GM12864 (cell line): Measurements from ENCODE around the gene TAP1.

Experiments
- DNase-seq: peaks from one replicate; pipeline ENCODE4 v3.0.0-alpha.2; 2011; ENCODE audit warnings: low read depth
- H3K4me3 ChIP-seq: 2 replicates; pipeline ENCODE4 v1.5.1; 2011; ENCODE audit warnings: mild to moderate bottlenecking, low read depth, low read length, control low read depth
- CTCF ChIP-seq: IDR thresholded peaks from 2 replicates; pipeline ENCODE4 v1.5.1; 2011; ENCODE audit warnings: low read depth, mild to moderate bottlenecking, moderate library complexity, low read length, control low read depth, inconsistent platforms; ENCODE audit errors: missing control alignments

TAP1 gene

GRCh38 chr6:32853541-32854375, at the start of gene TAP1, which contains the start of gene PSMB9:
TAP1 (minus strand) TSS chr6:32853704; CDS start chr6:32853636, 68 bp downstream.
PSMB9 (plus strand) TSS chr6:32854192; CDS start chr6:32854230, 38 bp downstream.
- peak within 1 kb of the TSS; percentile 98 for H3K4me3 ChIP-seq
- no peak for DNase-seq
- TF ChIP-seq CTCF = peak; percentile 77

- no peak for TF ChIP-seq CTCF
- DNase-seq = no peak
- peak overlapping the region; percentile 64 for H3K4me3 ChIP-seq
Measured at GRCh38 chr6:32895006-32895345, 41.5 kb upstream of the TAP1 start.

- peak overlapping the region; percentile 64 for H3K4me3 ChIP-seq
- no peak for TF ChIP-seq CTCF
- peak; percentile 90 for DNase-seq
Measured at GRCh38 chr6:32894085-32895005, 40.8 kb upstream of the TAP1 start.

GRCh38 chr6:32890831-32891230, 37.3 kb upstream of the TAP1 start:
- DNase-seq = no peak
- TF ChIP-seq CTCF = no peak

GRCh38 chr6:32889533-32889932, 36.0 kb upstream of the TAP1 start:
- no peak for TF ChIP-seq CTCF
- DNase-seq = no peak
- H3K4me3 ChIP-seq = no peak overlapping the region

More at GRCh38 chr6:32890831-32891230, 37.3 kb upstream of the TAP1 start:
- no peak overlapping the region for H3K4me3 ChIP-seq

GRCh38 chr6:32888576-32888975, 35.1 kb upstream of the TAP1 start:
- H3K4me3 ChIP-seq = no peak overlapping the region
- no peak for TF ChIP-seq CTCF
- DNase-seq = no peak
